HepG2 (cell line): ENCODE measurements around the gene MAN1B1. TPM values are rescaled to one million over a fixed set of nuclear protein-coding genes. Genes with fewer than 3 reads are reported as not detected.

Source experiments
- AGO1 ChIP-seq: fragments of 200-400 bp; formaldehyde crosslinking; IDR thresholded peaks from 2 replicates; pipeline ENCODE4 v1.6.1; 2017; ENCODE audit warnings: mild to moderate bottlenecking, low read depth, low read length, moderate library complexity; ENCODE audit not compliant: poor library complexity, severe bottlenecking
- ATF2 ChIP-seq: sonication (generic); formaldehyde crosslinking; IDR thresholded peaks from 2 replicates; pipeline ENCODE4 v1.4.0; 2020; ENCODE audit warnings: missing genetic modification reagents
- ATM ChIP-seq: fragments of 450-650 bp; IDR thresholded peaks from 2 replicates; pipeline ENCODE4 v1.7.1; 2017; ENCODE audit warnings: mild to moderate bottlenecking, borderline replicate concordance
- CREB1 ChIP-seq, 2 experiments: fragments of 450-650 bp in 1 of 2; IDR thresholded peaks; 2 replicates each; pipeline ENCODE4 v1.6.1; 2016 to 2017; ENCODE audit warnings: control low read depth in 1 of 2, mild to moderate bottlenecking in 1 of 2, missing compliant biosample characterization in 1 of 2, missing genetic modification characterization in 1 of 2
- GLI4 ChIP-seq: sonication (generic); formaldehyde crosslinking; IDR thresholded peaks from 2 replicates; pipeline ENCODE4 v1.5.1; 2020; ENCODE audit warnings: missing genetic modification reagents, mild to moderate bottlenecking, moderate library complexity, borderline replicate concordance
- HINFP ChIP-seq: sonication (generic); formaldehyde crosslinking; IDR thresholded peaks from 2 replicates; pipeline ENCODE4 v1.4.0; 2020; ENCODE audit warnings: low read depth, mild to moderate bottlenecking, missing genetic modification reagents
- HNF4G ChIP-seq, 2 experiments: sonication (generic) in 1 of 2; formaldehyde crosslinking in 1 of 2; IDR thresholded peaks; 2 replicates each; pipeline versions ENCODE4 v1.4.0 to v1.6.1; 2011 to 2020; ENCODE audit warnings: borderline replicate concordance in 2 of 2, low read depth in 2 of 2, mild to moderate bottlenecking in 2 of 2, low read length in 1 of 2, missing genetic modification reagents in 1 of 2, moderate library complexity in 1 of 2
- HNRNPL ChIP-seq: fragments of 200-400 bp; formaldehyde crosslinking; IDR thresholded peaks from 2 replicates; pipeline ENCODE4 v1.6.1; 2017; ENCODE audit warnings: mild to moderate bottlenecking, low read depth, low read length
- KAT8 ChIP-seq: IDR thresholded peaks from 2 replicates; pipeline ENCODE4 v1.6.1; 2016; ENCODE audit warnings: missing genetic modification reagents, missing compliant biosample characterization
- MIER3 ChIP-seq: IDR thresholded peaks from 2 replicates; pipeline ENCODE4 v1.6.1; 2016; ENCODE audit warnings: missing compliant biosample characterization, borderline replicate concordance
- REL ChIP-seq: sonication (generic); formaldehyde crosslinking; conservative IDR thresholded peaks from 2 replicates; pipeline ENCODE4 v1.8.0; 2022; ENCODE audit warnings: mild to moderate bottlenecking, missing genetic modification reagents, moderate library complexity
- SPEN ChIP-seq: sonication (generic); formaldehyde crosslinking; IDR thresholded peaks from 2 replicates; pipeline ENCODE4 v1.5.1; 2020; ENCODE audit warnings: low read depth, mild to moderate bottlenecking, missing genetic modification reagents
- ZGPAT ChIP-seq: IDR thresholded peaks from 2 replicates; pipeline ENCODE4 v1.6.1; 2016; ENCODE audit warnings: mild to moderate bottlenecking
- ZNF788 ChIP-seq: sonication (generic); formaldehyde crosslinking; IDR thresholded peaks from 2 replicates; pipeline ENCODE4 v1.5.0; 2020; ENCODE audit warnings: mild to moderate bottlenecking, missing genetic modification reagents, borderline replicate concordance
- polyA plus RNA-seq, 8 experiments: library from polyadenylated mRNA; depleted of rRNA in 3 of 8; stranded (reverse) in 7 of 8; unstranded in 1 of 8; fragments of >200 nt; fragmentation: Illumina TruSeq in 4 of 8; extraction: Trizol in 4 of 8; gene quantifications; 2 replicates each; pipeline versions ENCODE4 v1.2.1 to v1.2.3, GENCODE V29; 2011 to 2016; ENCODE audit warnings: low read depth in 4 of 8, missing spikeins in 1 of 8, mixed read lengths in 1 of 8; ENCODE audit not compliant: insufficient read depth in 1 of 8
- total RNA-seq, 5 experiments: library from RNA; depleted of rRNA; stranded (reverse); fragments of >200 nt; fragmentation: Illumina TruSeq; extraction: Trizol; gene quantifications; 2 replicates each; pipeline ENCODE4 v1.2.3, GENCODE V29; 2016; ENCODE audit warnings: low read depth in 1 of 5
- TF ChIP-seq, protein P1 (sequence below): sonication (generic); formaldehyde crosslinking; IDR thresholded peaks from 2 replicates; pipeline ENCODE4 v1.4.0; 2020; ENCODE audit warnings: missing genetic modification reagents
- TF ChIP-seq, protein P2 (sequence below): sonication (generic); formaldehyde crosslinking; IDR thresholded peaks from 2 replicates; pipeline ENCODE4 v1.8.0; 2022; ENCODE audit warnings: missing genetic modification reagents, mild to moderate bottlenecking, borderline replicate concordance

MAN1B1 gene
- total and polyA plus RNA-seq, 2 of the 13 experiments (the other 11 are each of a cell fraction or from before 2014, with no cell fraction given): 48.9 to 59.5 TPM

DNA sequence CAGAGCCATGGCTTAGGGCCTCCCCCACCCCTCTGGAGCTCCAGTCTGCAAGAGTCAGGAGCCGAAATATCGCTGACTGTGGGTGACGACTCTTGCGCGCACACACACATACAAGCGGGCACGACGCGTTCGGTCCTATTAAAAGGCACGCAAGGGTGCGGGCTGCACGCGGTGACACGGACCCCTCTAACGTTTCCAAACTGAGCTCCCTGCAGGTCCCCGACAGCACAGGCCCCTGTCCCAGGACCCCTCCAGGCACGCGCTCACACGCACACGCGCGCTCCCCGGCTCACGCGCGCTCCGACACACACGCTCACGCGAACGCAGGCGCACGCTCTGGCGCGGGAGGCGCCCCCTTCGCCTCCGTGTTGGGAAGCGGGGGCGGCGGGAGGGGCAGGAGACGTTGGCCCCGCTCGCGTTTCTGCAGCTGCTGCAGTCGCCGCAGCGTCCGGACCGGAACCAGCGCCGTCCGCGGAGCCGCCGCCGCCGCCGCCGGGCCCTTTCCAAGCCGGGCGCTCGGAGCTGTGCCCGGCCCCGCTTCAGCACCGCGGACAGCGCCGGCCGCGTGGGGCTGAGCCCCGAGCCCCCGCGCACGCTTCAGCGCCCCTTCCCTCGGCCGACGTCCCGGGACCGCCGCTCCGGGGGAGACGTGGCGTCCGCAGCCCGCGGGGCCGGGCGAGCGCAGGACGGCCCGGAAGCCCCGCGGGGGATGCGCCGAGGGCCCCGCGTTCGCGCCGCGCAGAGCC, 52.1 kb downstream of the MAN1B1 start, which contains the start of gene GRIN1 (continued):
- TF ChIP-seq, protein P1, sequence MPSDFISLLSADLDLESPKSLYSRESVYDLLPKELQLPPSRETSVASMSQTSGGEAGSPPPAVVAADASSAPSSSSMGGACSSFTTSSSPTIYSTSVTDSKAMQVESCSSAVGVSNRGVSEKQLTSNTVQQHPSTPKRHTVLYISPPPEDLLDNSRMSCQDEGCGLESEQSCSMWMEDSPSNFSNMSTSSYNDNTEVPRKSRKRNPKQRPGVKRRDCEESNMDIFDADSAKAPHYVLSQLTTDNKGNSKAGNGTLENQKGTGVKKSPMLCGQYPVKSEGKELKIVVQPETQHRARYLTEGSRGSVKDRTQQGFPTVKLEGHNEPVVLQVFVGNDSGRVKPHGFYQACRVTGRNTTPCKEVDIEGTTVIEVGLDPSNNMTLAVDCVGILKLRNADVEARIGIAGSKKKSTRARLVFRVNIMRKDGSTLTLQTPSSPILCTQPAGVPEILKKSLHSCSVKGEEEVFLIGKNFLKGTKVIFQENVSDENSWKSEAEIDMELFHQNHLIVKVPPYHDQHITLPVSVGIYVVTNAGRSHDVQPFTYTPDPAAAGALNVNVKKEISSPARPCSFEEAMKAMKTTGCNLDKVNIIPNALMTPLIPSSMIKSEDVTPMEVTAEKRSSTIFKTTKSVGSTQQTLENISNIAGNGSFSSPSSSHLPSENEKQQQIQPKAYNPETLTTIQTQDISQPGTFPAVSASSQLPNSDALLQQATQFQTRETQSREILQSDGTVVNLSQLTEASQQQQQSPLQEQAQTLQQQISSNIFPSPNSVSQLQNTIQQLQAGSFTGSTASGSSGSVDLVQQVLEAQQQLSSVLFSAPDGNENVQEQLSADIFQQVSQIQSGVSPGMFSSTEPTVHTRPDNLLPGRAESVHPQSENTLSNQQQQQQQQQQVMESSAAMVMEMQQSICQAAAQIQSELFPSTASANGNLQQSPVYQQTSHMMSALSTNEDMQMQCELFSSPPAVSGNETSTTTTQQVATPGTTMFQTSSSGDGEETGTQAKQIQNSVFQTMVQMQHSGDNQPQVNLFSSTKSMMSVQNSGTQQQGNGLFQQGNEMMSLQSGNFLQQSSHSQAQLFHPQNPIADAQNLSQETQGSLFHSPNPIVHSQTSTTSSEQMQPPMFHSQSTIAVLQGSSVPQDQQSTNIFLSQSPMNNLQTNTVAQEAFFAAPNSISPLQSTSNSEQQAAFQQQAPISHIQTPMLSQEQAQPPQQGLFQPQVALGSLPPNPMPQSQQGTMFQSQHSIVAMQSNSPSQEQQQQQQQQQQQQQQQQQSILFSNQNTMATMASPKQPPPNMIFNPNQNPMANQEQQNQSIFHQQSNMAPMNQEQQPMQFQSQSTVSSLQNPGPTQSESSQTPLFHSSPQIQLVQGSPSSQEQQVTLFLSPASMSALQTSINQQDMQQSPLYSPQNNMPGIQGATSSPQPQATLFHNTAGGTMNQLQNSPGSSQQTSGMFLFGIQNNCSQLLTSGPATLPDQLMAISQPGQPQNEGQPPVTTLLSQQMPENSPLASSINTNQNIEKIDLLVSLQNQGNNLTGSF (CRISPR knock-in tag): peak; percentile 84
- TF ChIP-seq AGO1: no peak
- TF ChIP-seq HINFP (CRISPR knock-in tag): no peak
- TF ChIP-seq, protein P2, sequence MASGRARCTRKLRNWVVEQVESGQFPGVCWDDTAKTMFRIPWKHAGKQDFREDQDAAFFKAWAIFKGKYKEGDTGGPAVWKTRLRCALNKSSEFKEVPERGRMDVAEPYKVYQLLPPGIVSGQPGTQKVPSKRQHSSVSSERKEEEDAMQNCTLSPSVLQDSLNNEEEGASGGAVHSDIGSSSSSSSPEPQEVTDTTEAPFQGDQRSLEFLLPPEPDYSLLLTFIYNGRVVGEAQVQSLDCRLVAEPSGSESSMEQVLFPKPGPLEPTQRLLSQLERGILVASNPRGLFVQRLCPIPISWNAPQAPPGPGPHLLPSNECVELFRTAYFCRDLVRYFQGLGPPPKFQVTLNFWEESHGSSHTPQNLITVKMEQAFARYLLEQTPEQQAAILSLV (CRISPR knock-in tag): peak; percentile 49; the same call in 1 of the 2 replicates
- no peak for TF ChIP-seq MIER3 (CRISPR knock-in tag)
- no peak for TF ChIP-seq GLI4 (CRISPR knock-in tag)
- TF ChIP-seq ZGPAT (CRISPR knock-in tag): no peak
- 0 out of 2 replicates have a peak, but pooled peaks have one; percentile 40 for TF ChIP-seq SPEN
- TF ChIP-seq ATM: no peak
- no peak for TF ChIP-seq KAT8 (CRISPR knock-in tag)
- TF ChIP-seq REL (CRISPR knock-in tag): no peak
- no peak for TF ChIP-seq CREB1 (IDR thresholded peaks at IDR 0.05)
- no peak for TF ChIP-seq CREB1 (CRISPR knock-in tag; IDR thresholded peaks at IDR 0.05)
- no peak for TF ChIP-seq ATF2
- TF ChIP-seq ZNF788 (CRISPR knock-in tag): no peak
- TF ChIP-seq HNF4G (IDR thresholded peaks at IDR 0.05; ENCODE audit: borderline replicate concordance, low read depth, low read length): no peak
- TF ChIP-seq HNF4G (CRISPR knock-in tag; IDR thresholded peaks at IDR 0.05; ENCODE audit: borderline replicate concordance, low read depth): no peak
- no peak for TF ChIP-seq HNRNPL
